HT1080 (cell line): ENCODE measurements around the gene AOC2. TPM values are rescaled to one million over a fixed set of nuclear protein-coding genes. Genes with fewer than 3 reads are reported as not detected.
"Not testable (repeated sequence)": the region's sequence is repeated elsewhere in the genome, so short reads cannot be mapped to it uniquely, and the experiment has no call there.

Experiments
- DNase-seq: peaks from one replicate; pipeline ENCODE4 v3.0.0-alpha.2; 2015; ENCODE audit warnings: low read depth
- small RNA-seq: library from RNA; depleted of rRNA; stranded (forward); fragments of <200 nt; gene quantifications from one replicate; pipeline ENCODE3, GENCODE V24; 2014
- total RNA-seq: library from RNA; depleted of rRNA; stranded (reverse); fragments of >200 nt; shearing (Covaris generic); gene quantifications from 2 replicates; pipeline ENCODE4 v1.2.3, GENCODE V29; 2014; rRNA removed

AOC2 gene
- total RNA-seq, 1 experiment from 2014 or later = 0.95 TPM

- no peak for DNase-seq
Measured at GRCh38 chr17:42879596-42879985, 35.2 kb downstream of the AOC2 start.

- no peak for DNase-seq
Measured at GRCh38 chr17:42880776-42881310, 36.5 kb downstream of the AOC2 start.

- not testable (repeated sequence) for DNase-seq
Measured at GRCh38 chr17:42881706-42882105, 37.3 kb downstream of the AOC2 start.

GRCh38 chr17:42882166-42882565 is 37.8 kb downstream of the AOC2 start:
- DNase-seq = no peak

- no peak for DNase-seq
Measured at GRCh38 chr17:42883802-42884558, 39.6 kb downstream of the AOC2 start.

GRCh38 chr17:42885806-42886205 is 41.4 kb downstream of the AOC2 start:
- DNase-seq = not testable (repeated sequence)

- no peak for DNase-seq
Measured at GRCh38 chr17:42886283-42887176, 42.1 kb downstream of the AOC2 start.

GRCh38 chr17:42889809-42890208 is 45.4 kb downstream of the AOC2 start:
- DNase-seq = no peak

- no peak for DNase-seq
Measured at GRCh38 chr17:42891539-42892152, 47.3 kb downstream of the AOC2 start.

GRCh38 chr17:42893359-42893758 is 49.0 kb downstream of the AOC2 start:
- no peak for DNase-seq

GRCh38 chr17:42894283-42895184 is 50.2 kb downstream of the AOC2 start:
- no peak for DNase-seq

- peak; percentile 88 for DNase-seq
Measured at GRCh38 chr17:42895185-42895555, 50.8 kb downstream of the AOC2 start.

GRCh38 chr17:42898147-42898811 is 53.9 kb downstream of the AOC2 start:
- no peak for DNase-seq

- not testable (repeated sequence) for DNase-seq
Measured at GRCh38 chr17:42899981-42900380, 55.6 kb downstream of the AOC2 start.

Small RNA genes within 50 kb of the gene (small RNA-seq; reads per million reads assigned to genes)
- gene MIR6781 = not detected
- not detected for gene RNU6-287P

Other genes starting within 250 kb of the AOC2 start
- gene RETREG3, start 235.2 kb upstream of the AOC2 start, total RNA-seq = 30.9 and 34.0 TPM in 2 replicates
- gene TUBG1, start 234.9 kb upstream of the AOC2 start, total RNA-seq = 114 and 165 TPM in 2 replicates
- gene TUBG2, start 185.3 kb upstream of the AOC2 start, total RNA-seq = 6.8 and 9.3 TPM in 2 replicates
- gene PLEKHH3, start 167.6 kb upstream of the AOC2 start, total RNA-seq = 14.7 and 15.7 TPM in 2 replicates
- 2.1 and 2.5 TPM in 2 replicates for gene CCR10, start 162.7 kb upstream of the AOC2 start, total RNA-seq
- gene CNTNAP1, start 162.0 kb upstream of the AOC2 start, total RNA-seq = 8.6 and 9.9 TPM in 2 replicates
- 6.1 and 6.3 TPM in 2 replicates for gene EZH1, start 99.5 kb upstream of the AOC2 start, total RNA-seq
- 0.40 and 1.4 TPM in 2 replicates for gene RAMP2, start 83.4 kb upstream of the AOC2 start, total RNA-seq
- 110 and 122 TPM in 2 replicates for gene VPS25, start 71.1 kb upstream of the AOC2 start, total RNA-seq
- gene WNK4, start 64.0 kb upstream of the AOC2 start, total RNA-seq = 5.7 and 8.9 TPM in 2 replicates
- 65.2 and 97.2 TPM in 2 replicates for gene COA3, start 45.9 kb upstream of the AOC2 start, total RNA-seq
- 0.13 and 0.27 TPM in 2 replicates for gene CNTD1, start 45.7 kb upstream of the AOC2 start, total RNA-seq
- 159 and 182 TPM in 2 replicates for gene BECN1, start 20.3 kb upstream of the AOC2 start, total RNA-seq
- 146 and 205 TPM in 2 replicates for gene PSME3, start 11.2 kb upstream of the AOC2 start, total RNA-seq
- gene AOC3, start 6.6 kb downstream of the AOC2 start, total RNA-seq = 0.11 TPM in 1 of 2 replicates, not detected in the other
- gene G6PC1, start 56.2 kb downstream of the AOC2 start, total RNA-seq = not detected in 2 replicates
- gene AARSD1, start 119.9 kb downstream of the AOC2 start, total RNA-seq = 25.2 and 29.2 TPM in 2 replicates
- 0.10 TPM in 1 of 2 replicates, not detected in the other for gene PTGES3L, start 135.5 kb downstream of the AOC2 start, total RNA-seq
- 4.7 and 6.9 TPM in 2 replicates for gene RUNDC1, start 136.0 kb downstream of the AOC2 start, total RNA-seq
- 2,292 and 3,606 TPM in 2 replicates for gene RPL27, start 153.8 kb downstream of the AOC2 start, total RNA-seq
- gene IFI35, start 162.2 kb downstream of the AOC2 start, total RNA-seq = 18.7 and 20.1 TPM in 2 replicates
- 52.6 and 54.0 TPM in 2 replicates for gene VAT1, start 177.8 kb downstream of the AOC2 start, total RNA-seq
- gene RND2, start 180.7 kb downstream of the AOC2 start, total RNA-seq = 0.11 and 0.23 TPM in 2 replicates